Activated T-helper 9 cell treated with anti-CD3 and anti-CD28 coated beads, Interleukin-2, amount 50 U/mL, for 16 hours (primary cell): ENCODE results near the gene LSM7.

Experiments used
- DNase-seq: peaks from one replicate; pipeline ENCODE4 v3.0.0-alpha.2; 2020; ENCODE audit warnings: low read depth

The LSM7 gene

GRCh38 chr19:2328401-2329148 is at the start of gene LSM7, which contains the start of gene SPPL2B:
Gene LSM7, minus strand, starts transcription at chr19:2328586. Its CDS starts 20 bp downstream, at chr19:2328566.
Gene SPPL2B, plus strand, starts transcription at chr19:2328684. Its CDS starts 26 bp downstream, at chr19:2328710.
- peak; percentile 91 for DNase-seq

GRCh38 chr19:2376784-2377519 is 48.6 kb upstream of the LSM7 start:
- no peak for DNase-seq

GRCh38 chr19:2375353-2376121 is 47.2 kb upstream of the LSM7 start:
- DNase-seq = no peak

GRCh38 chr19:2374808-2375207 is 46.4 kb upstream of the LSM7 start:
- no peak for DNase-seq

GRCh38 chr19:2372076-2372612 is 43.8 kb upstream of the LSM7 start:
- DNase-seq = no peak

- no peak for DNase-seq
These were observed 43.3 kb upstream of the LSM7 start for GRCh38 chr19:2371656-2372055.

GRCh38 chr19:2365201-2365970 is 37.0 kb upstream of the LSM7 start:
- no peak for DNase-seq

- DNase-seq = no peak
These were observed 35.0 kb upstream of the LSM7 start for GRCh38 chr19:2363419-2363818.

GRCh38 chr19:2362970-2363300 is 34.5 kb upstream of the LSM7 start:
- no peak for DNase-seq

GRCh38 chr19:2362046-2362969 is 33.9 kb upstream of the LSM7 start:
- DNase-seq = no peak

GRCh38 chr19:2361246-2362045 is 33.1 kb upstream of the LSM7 start:
- no peak for DNase-seq

GRCh38 chr19:2360833-2361232 is 32.4 kb upstream of the LSM7 start:
- no peak for DNase-seq

GRCh38 chr19:2359992-2360685 is 31.8 kb upstream of the LSM7 start, which contains the start of gene TMPRSS9:
Gene TMPRSS9, plus strand, starts transcription at chr19:2360265. Its CDS starts 29,521 bp downstream, at chr19:2389786.
- DNase-seq = no peak

- no peak for DNase-seq
These were observed 30.3 kb upstream of the LSM7 start for GRCh38 chr19:2358548-2359173.

GRCh38 chr19:2357279-2358206 is 29.2 kb upstream of the LSM7 start:
- DNase-seq = no peak

- DNase-seq = no peak
These were observed 27.8 kb upstream of the LSM7 start for GRCh38 chr19:2356036-2356646.
